ENCODE results near the gene PKDREJ.

PKDREJ gene

GRCh38 chr22:46230262-46230901, 32.8 kb downstream of the PKDREJ start:
- no peak for DNase-seq

- DNase-seq = no peak
These were observed 33.4 kb downstream of the PKDREJ start for GRCh38 chr22:46229701-46230100.

GRCh38 chr22:46226577-46226976, 36.6 kb downstream of the PKDREJ start:
- no peak for DNase-seq

- DNase-seq = no peak
These were observed 37.5 kb downstream of the PKDREJ start for GRCh38 chr22:46225631-46226030.

GRCh38 chr22:46224898-46225290, 38.2 kb downstream of the PKDREJ start:
- DNase-seq = no peak

GRCh38 chr22:46224044-46224897, 38.9 kb downstream of the PKDREJ start:
- DNase-seq = no peak

GRCh38 chr22:46220921-46221320, 42.2 kb downstream of the PKDREJ start:
- DNase-seq = no peak

- DNase-seq = no peak
These were observed 43.5 kb downstream of the PKDREJ start for GRCh38 chr22:46219636-46220035.

GRCh38 chr22:46214616-46215015, 48.5 kb downstream of the PKDREJ start:
- DNase-seq = no peak

- DNase-seq = no peak
These were observed 49.0 kb downstream of the PKDREJ start for GRCh38 chr22:46214149-46214548.

GRCh38 chr22:46213052-46213451, 50.1 kb downstream of the PKDREJ start:
- DNase-seq = no peak

GRCh38 chr22:46212195-46212594, 50.9 kb downstream of the PKDREJ start:
- DNase-seq = no peak

GRCh38 chr22:46209262-46209661, 53.9 kb downstream of the PKDREJ start:
- DNase-seq = no peak
